Lung (tissue), 12 donors: ENCODE measurements around the gene SLC37A1. TPM values are rescaled to one million over a fixed set of nuclear protein-coding genes. Genes with fewer than 3 reads are reported as not detected.
A peak's percentile ranks its signal among the peaks of the same experiment; 100 is the strongest.

Experiments used
- ATAC-seq: fragments of 200-7000 bp; cut with Tn5 transposase; one replicate; pipeline ENCODE4 v1.9.1; 2020; ENCODE audit warnings: moderate number of reproducible peaks; ENCODE audit not compliant: insufficient read depth, low FRiP score
- DNase-seq, 3 donors: peaks; one replicate each; pipeline ENCODE4 v3.0.0-alpha.2; 2013 to 2017
- H3K27ac ChIP-seq, 2 donors: one replicate each; pipeline ENCODE4 v1.5.1; 2013; ENCODE audit warnings: mild to moderate bottlenecking in 2 of 2, moderate library complexity in 2 of 2, control low read depth in 1 of 2, inconsistent platforms in 1 of 2, low read depth in 1 of 2, low read length in 1 of 2
- H3K27me3 ChIP-seq, 3 donors: one replicate each; pipeline ENCODE4 v1.5.1; 2013; ENCODE audit warnings: low read length in 2 of 3; ENCODE audit not compliant: control insufficient read depth in 3 of 3, insufficient read depth in 3 of 3
- H3K36me3 ChIP-seq, 4 donors: one replicate each; pipeline ENCODE4 v1.5.1; 2013; ENCODE audit warnings: low read length in 4 of 4, mild to moderate bottlenecking in 1 of 4, moderate library complexity in 1 of 4; ENCODE audit not compliant: control insufficient read depth in 4 of 4, insufficient read depth in 4 of 4
- H3K4me1 ChIP-seq, 5 donors: one replicate each; pipeline ENCODE4 v1.5.1; 2013; ENCODE audit warnings: low read length in 5 of 5, mild to moderate bottlenecking in 2 of 5, moderate library complexity in 1 of 5; ENCODE audit not compliant: control insufficient read depth in 5 of 5, insufficient read depth in 5 of 5
- H3K4me3 ChIP-seq: one replicate; pipeline ENCODE4 v1.5.1; 2013; ENCODE audit warnings: mild to moderate bottlenecking, control low read depth, moderate library complexity
- H3K9ac ChIP-seq, 2 donors: one replicate each; pipeline ENCODE4 v1.5.1; 2013; ENCODE audit warnings: low read length in 2 of 2, control low read depth in 1 of 2; ENCODE audit not compliant: insufficient read depth in 1 of 2
- H3K9me3 ChIP-seq, 4 donors: one replicate each; pipeline ENCODE4 v1.5.1; 2013; ENCODE audit warnings: low read length in 3 of 4, mild to moderate bottlenecking in 1 of 4, moderate library complexity in 1 of 4; ENCODE audit not compliant: control insufficient read depth in 4 of 4, insufficient read depth in 3 of 4
- WGBS, 2 donors: extraction: QIAGEN DNeasy Blood & Tissue Kit; methylation state at CpG; one replicate each; pipeline ENCODE4 v1.1.7; 2013; 5-methylcytosine and 5-hydroxymethylcytosine counted together
- polyA plus RNA-seq, 2 donors: library from polyadenylated mRNA; stranded (reverse); fragments of 200-250 nt; gene quantifications; one replicate each; pipeline ENCODE4 v1.2.1, GENCODE V29; 2013
- total RNA-seq, 2 donors: library from RNA; depleted of rRNA in 1 of 2; stranded (reverse); fragments of >200 nt in 1 of 2; gene quantifications; one replicate each; pipeline ENCODE4 v1.2.1, GENCODE V29; 2014 to 2021
- TF ChIP-seq, protein P1 (sequence below): IDR thresholded peaks from 2 replicates; pipeline ENCODE4 v1.5.1; 2012; ENCODE audit warnings: mild to moderate bottlenecking; ENCODE audit errors: control extremely low read depth, extremely low read depth
- donor health status: control.
- donor health status: control.
- donor health status: Bipolar disorder and iron deficiency.
- donor health status: healthy.
- donor health status: DM: yes; HTN: yes; CAD: no.

SLC37A1 gene
- total and polyA plus RNA-seq, 4 donors: 13.3 to 29.5 (median 19.6) TPM

DNA sequence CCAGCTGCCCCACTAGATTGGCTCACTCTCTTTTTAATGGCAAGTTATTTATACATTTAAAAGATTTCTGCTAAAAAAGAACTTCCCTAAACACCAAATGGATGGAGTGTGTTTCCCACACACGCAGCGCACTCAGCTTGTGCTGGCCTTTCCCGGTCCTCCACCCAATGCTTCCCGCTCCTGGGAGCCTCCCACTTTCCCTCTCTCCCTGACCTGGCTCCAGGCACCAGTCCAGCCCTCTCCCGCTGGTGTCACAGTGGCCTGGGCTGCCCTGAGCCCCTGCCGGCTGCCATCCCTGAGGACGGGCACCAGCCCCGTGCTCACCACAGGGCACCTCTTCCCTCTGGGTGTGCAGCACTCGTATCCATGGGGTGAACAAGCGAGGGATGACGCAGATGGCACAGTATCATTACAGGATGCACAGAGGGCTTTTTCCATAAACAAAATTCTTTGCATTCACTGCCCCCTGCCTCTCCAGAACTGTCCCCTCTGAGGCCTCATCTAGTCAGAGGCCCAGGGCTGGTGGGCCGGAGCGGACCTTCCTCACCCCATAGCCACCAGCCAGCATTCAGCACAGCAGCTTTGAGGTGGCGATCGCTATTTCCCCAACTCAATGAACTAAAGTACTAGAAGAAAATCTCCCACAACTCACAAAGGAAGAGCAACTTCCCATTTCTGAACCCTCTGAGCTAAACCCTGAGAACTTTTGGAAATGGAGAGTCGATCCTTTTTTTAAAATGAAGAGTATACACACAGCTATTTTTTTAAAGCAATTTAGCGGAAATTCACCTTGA, 68.5 kb downstream of the SLC37A1 start:
- H3K4me1 ChIP-seq: peaks cover 0 to 16% (median 0%) of the 10 kb centered on the region in 5 donors
- WGBS, 2 donors: 84 to 86% methylated on average over 17 of the region's 17 CpGs
- TF ChIP-seq, protein P1, sequence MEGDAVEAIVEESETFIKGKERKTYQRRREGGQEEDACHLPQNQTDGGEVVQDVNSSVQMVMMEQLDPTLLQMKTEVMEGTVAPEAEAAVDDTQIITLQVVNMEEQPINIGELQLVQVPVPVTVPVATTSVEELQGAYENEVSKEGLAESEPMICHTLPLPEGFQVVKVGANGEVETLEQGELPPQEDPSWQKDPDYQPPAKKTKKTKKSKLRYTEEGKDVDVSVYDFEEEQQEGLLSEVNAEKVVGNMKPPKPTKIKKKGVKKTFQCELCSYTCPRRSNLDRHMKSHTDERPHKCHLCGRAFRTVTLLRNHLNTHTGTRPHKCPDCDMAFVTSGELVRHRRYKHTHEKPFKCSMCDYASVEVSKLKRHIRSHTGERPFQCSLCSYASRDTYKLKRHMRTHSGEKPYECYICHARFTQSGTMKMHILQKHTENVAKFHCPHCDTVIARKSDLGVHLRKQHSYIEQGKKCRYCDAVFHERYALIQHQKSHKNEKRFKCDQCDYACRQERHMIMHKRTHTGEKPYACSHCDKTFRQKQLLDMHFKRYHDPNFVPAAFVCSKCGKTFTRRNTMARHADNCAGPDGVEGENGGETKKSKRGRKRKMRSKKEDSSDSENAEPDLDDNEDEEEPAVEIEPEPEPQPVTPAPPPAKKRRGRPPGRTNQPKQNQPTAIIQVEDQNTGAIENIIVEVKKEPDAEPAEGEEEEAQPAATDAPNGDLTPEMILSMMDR: no peak
- DNase-seq: peak; percentile 21 to 32 (median 31)
- H3K27ac ChIP-seq: no peak overlapping the region
- H3K9ac ChIP-seq: no peak overlapping the region
- no peak overlapping the region for H3K4me3 ChIP-seq
- ATAC-seq: no peak
- peaks cover 0 to 1% (median 0%) of the 10 kb centered on the region in 4 donors for H3K9me3 ChIP-seq
- H3K27me3 ChIP-seq: no peaks in the 10 kb centered on the region
- peaks cover 0 to 20% (median 0%) of the 10 kb centered on the region in 4 donors for H3K36me3 ChIP-seq

DNA sequence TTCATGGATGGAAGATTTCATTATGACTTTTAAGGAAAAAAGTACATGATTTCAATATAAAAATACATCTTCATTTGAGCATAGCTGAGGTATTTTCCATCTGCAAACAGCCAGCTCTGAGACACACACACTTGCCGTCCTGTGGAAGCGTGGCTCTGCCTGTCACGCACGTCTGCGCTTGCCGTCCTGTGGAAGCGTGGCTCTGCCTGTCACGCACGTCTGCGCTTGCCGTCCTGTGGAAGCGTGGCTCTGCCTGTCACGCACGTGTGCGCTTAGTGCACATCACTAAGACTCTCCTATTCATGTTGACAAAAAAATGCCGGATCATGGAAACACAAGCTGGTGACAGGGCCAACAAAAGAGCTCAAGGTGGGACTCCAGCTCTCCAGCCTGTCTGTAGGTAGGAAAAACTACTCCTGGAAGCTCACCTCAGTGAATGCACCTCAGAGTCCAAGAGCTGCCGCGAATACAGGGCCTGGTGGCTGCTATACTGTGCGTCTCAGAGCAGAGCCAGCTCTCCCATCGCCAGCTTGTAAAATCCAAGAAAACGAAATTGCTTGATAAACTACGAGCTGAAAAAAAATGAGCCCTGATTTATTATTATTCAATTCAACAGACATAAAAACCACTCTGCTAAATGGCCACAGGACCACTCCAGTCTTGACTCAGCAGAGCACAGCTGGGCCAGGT, 69.3 kb downstream of the SLC37A1 start:
- H3K9me3 ChIP-seq: no peaks in the 10 kb centered on the region
- H3K27ac ChIP-seq: no peak overlapping the region
- peaks cover 0 to 19% (median 0%) of the 10 kb centered on the region in 4 donors for H3K36me3 ChIP-seq
- peaks cover 0 to 16% (median 0%) of the 10 kb centered on the region in 5 donors for H3K4me1 ChIP-seq
- no peak for DNase-seq
- H3K27me3 ChIP-seq: no peaks in the 10 kb centered on the region
- no peak overlapping the region for H3K4me3 ChIP-seq
- no peak overlapping the region for H3K9ac ChIP-seq
- TF ChIP-seq, protein P1: no peak
- ATAC-seq: no peak
- WGBS, 2 donors: 93 to 95% methylated on average over 22 of the region's 22 CpGs

DNA sequence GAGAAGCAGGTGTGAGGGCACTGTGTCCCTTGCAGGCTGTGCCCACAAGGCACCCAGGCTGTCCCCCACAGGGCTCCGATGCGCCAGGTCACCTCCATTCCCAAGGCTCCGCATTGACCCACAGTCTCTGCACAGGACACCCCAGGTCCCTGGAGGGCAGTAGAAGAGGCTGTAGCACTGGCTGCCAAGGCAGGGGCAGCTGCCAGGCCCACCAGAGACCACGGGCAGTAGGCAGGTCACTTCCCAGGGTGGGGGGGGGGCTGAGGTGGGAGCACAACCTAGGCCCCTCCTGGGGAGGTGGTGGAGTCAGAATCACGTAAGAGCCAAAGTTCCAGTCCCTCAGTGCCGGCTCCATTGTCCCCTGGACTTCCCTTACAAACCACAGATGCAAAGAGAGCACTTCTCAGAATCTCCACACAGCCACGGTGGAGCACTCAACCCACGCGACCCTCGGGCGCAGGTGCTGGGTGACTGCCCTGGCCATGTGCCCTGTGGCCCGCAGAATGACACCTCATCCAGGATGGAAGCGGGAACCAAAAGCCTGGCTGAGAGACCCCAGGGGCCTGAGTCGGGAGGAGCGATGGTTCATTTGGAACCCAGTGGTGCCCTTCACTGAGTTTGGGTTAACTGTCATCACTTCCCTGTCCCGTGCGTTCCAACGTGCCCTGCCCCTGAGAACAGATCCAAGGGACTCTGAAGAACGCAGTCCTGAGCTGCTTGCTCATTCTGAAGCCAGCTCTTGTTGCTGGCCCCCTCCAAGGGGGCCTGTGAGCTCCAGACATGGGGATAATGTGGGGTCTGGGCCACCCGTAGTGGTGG, 70.0 kb downstream of the SLC37A1 start:
- Histone ChIP-seq H3K9me3 (no peaks in the 10 kb centered on the region), H3K27ac (no peak overlapping the region), H3K4me3 (no peak overlapping the region), H3K4me1 (peaks cover 0 to 16% (median 0%) of the 10 kb centered on the region in 5 donors), H3K9ac (no peak overlapping the region), H3K27me3 (no peaks in the 10 kb centered on the region), H3K36me3 (peaks cover 0 to 14% (median 0%) of the 10 kb centered on the region in 4 donors)
- TF ChIP-seq, protein P1: no peak
- no peak for ATAC-seq
- WGBS, 2 donors: 83 to 86% methylated on average over 20 of the region's 20 CpGs
- no peak for DNase-seq
